Upper lobe of left lung (tissue), 4 donors: ENCODE measurements around the gene DYSF.
A peak's percentile ranks its signal among the peaks of the same experiment; 100 is the strongest.

Experiments used
- EP300 ChIP-seq, 4 donors: sonication (generic); formaldehyde crosslinking; IDR thresholded peaks; one replicate each; pipeline ENCODE4 v1.5.1; 2017; ENCODE audit warnings: antibody characterized with exemption in 4 of 4, control low read depth in 2 of 4
- POLR2A ChIP-seq, 4 donors: fragments of 450-650 bp; IDR thresholded peaks; one replicate each; pipeline ENCODE4 v1.5.1; 2016 to 2017; ENCODE audit warnings: antibody characterized with exemption in 4 of 4, mild to moderate bottlenecking in 2 of 4
- POLR2AphosphoS5 ChIP-seq, 2 donors: sonication (generic); formaldehyde crosslinking; IDR thresholded peaks; one replicate each; pipeline ENCODE4 v1.5.1; 2017; ENCODE audit warnings: antibody characterized with exemption in 2 of 2
- TF ChIP-seq, protein P1 (sequence below), 6 experiments: fragments of 450-650 bp in 4 of 6; fragments of 200-600 bp in 2 of 6; sonication (generic) in 2 of 6; IDR thresholded peaks; one replicate each; pipeline ENCODE4 v1.5.1; 2016 to 2019; ENCODE audit warnings: antibody characterized with exemption in 6 of 6

GRCh38 chr2:71614976-71615766, 161.8 kb downstream of the DYSF start:
- TF ChIP-seq, protein P1, sequence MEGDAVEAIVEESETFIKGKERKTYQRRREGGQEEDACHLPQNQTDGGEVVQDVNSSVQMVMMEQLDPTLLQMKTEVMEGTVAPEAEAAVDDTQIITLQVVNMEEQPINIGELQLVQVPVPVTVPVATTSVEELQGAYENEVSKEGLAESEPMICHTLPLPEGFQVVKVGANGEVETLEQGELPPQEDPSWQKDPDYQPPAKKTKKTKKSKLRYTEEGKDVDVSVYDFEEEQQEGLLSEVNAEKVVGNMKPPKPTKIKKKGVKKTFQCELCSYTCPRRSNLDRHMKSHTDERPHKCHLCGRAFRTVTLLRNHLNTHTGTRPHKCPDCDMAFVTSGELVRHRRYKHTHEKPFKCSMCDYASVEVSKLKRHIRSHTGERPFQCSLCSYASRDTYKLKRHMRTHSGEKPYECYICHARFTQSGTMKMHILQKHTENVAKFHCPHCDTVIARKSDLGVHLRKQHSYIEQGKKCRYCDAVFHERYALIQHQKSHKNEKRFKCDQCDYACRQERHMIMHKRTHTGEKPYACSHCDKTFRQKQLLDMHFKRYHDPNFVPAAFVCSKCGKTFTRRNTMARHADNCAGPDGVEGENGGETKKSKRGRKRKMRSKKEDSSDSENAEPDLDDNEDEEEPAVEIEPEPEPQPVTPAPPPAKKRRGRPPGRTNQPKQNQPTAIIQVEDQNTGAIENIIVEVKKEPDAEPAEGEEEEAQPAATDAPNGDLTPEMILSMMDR (IDR thresholded peaks at IDR 0.05) = peak in 2 of 6 experiments; percentile 19 to 24
- TF ChIP-seq POLR2A (IDR thresholded peaks at IDR 0.05) (no peak), EP300 (IDR thresholded peaks at IDR 0.05) (no peak), POLR2AphosphoS5 (IDR thresholded peaks at IDR 0.05) (peak in 1 of 2 donors; percentile 59)
